Measurements from ENCODE around the gene EVI2B.

DNA sequence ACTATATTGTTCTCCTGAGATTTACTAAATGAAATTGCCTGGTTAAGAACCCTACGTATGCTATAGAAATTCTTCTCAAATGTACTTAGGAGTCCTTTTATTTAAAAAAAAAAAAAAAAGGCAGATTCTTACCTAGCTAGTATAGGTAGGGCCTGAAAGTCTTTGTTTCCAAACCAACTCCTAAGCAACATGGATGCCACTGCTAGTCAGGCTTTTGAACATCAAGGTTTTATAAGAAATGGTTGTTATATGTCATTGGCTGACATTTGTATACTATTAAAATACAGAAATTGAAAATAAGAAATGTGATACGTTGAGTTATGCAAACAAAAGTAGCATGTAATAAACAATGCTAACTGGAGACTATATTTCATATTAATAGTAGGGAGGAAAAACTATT lies 6.4 kb upstream of the EVI2B start:
- TF ChIP-seq, protein P1, sequence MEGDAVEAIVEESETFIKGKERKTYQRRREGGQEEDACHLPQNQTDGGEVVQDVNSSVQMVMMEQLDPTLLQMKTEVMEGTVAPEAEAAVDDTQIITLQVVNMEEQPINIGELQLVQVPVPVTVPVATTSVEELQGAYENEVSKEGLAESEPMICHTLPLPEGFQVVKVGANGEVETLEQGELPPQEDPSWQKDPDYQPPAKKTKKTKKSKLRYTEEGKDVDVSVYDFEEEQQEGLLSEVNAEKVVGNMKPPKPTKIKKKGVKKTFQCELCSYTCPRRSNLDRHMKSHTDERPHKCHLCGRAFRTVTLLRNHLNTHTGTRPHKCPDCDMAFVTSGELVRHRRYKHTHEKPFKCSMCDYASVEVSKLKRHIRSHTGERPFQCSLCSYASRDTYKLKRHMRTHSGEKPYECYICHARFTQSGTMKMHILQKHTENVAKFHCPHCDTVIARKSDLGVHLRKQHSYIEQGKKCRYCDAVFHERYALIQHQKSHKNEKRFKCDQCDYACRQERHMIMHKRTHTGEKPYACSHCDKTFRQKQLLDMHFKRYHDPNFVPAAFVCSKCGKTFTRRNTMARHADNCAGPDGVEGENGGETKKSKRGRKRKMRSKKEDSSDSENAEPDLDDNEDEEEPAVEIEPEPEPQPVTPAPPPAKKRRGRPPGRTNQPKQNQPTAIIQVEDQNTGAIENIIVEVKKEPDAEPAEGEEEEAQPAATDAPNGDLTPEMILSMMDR (IDR thresholded peaks at IDR 0.05) = no peak
- no peak for TF ChIP-seq POLR2A (IDR thresholded peaks at IDR 0.05)
